Ammon's horn (tissue), 1 donor: ENCODE data around the gene THBS3.
"Not testable (repeated sequence)": the region's sequence is repeated elsewhere in the genome, so short reads cannot be mapped to it uniquely, and the experiment has no call there.

Experiments
- DNase-seq: peaks from one replicate; pipeline ENCODE4 v3.0.0-alpha.2; 2016; ENCODE audit warnings: low spot score

The THBS3 gene

DNA sequence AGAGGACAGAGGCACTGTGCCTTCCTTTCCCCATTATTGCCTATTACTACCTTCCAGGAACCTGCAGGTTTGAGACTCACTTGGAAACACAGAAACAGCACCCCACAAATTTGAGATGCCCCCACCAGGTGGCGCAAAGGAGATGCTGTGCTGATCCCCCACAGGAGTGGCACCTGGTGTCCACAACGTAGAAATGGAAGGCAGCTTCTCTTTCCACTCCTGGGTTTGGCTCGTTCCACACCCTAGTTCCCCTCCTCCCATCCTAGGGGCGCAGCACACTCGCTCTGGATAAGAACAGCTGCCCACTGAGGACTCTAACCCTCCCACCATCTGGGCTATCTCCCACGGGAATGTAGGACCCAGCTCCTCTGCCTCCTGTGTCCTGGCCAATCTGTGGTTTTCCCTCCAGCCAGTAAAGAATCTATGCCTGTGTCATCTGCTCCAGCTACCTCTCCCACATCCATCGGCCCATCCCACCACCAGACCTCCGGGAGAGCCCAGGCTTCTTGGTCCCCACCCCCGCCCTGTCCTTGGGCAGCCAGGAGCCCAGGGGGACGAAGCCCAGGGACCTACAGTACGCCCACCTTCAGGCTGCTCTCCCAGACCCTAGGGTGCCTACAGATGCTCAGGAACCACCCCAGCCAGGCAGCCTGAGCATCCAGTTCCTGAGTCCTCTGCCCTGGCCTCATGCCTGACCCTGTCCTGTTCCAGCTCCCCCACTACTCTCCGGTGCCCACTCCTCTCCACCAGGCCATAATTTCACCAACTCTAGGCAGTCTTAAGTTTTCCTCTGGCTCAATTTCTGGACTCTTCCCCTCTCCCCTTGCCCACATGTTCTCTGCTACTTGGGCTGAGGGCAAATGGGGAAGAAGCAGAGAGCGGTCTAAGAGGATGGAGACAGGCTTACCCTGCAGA, 549 bp downstream of the THBS3 start:
- peak; percentile 80 for DNase-seq

DNA sequence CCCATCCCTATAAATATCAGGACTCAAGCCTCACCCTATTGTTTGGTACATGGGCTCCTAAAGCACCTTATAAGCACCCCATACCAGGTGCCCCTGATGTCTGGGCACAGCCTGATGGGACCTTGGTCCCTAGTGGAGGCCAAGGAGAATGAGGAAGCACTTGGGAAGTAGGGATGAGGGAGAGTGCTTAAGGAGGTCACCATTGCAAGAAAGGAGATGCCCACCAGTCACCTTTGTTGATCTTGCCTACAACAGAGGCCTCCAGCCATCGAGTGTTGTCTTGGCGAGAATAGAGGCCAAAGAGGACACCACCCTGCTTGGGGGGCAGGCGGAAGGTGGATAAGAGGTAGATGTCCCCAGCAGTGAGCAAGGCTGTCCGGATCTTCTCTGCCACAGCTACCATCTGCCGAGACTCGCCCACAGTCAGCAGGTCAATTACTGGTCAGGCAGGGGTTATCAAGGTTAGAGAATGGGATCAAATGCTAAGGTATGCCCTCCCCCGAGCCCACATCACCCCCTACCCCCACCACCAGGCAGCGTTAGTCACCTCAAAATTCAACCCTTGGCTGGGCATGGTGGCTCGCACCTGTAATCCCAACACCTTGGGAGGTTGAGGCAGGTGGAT, 1.6 kb downstream of the THBS3 start:
- DNase-seq: no peak

DNA sequence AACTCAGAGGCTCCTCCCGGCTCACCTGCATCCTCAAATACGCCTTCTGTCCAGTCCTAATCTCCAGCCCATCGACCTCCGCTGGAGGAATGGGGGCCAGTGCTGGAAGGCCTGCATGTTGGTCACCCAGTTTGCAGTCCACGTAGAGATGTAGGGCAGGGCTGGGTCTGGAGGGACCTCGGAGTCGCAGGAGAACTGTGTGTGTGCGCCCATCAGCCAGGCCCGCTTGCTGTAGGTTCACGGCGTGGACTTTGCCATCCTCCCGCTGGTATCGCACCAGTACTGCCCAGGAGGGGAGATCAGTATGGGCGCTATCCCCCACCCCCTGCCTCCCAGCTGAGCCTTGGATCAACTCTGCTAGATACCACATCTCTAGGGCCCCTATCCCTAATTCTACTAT, 2.7 kb downstream of the THBS3 start:
- DNase-seq: no peak

DNA sequence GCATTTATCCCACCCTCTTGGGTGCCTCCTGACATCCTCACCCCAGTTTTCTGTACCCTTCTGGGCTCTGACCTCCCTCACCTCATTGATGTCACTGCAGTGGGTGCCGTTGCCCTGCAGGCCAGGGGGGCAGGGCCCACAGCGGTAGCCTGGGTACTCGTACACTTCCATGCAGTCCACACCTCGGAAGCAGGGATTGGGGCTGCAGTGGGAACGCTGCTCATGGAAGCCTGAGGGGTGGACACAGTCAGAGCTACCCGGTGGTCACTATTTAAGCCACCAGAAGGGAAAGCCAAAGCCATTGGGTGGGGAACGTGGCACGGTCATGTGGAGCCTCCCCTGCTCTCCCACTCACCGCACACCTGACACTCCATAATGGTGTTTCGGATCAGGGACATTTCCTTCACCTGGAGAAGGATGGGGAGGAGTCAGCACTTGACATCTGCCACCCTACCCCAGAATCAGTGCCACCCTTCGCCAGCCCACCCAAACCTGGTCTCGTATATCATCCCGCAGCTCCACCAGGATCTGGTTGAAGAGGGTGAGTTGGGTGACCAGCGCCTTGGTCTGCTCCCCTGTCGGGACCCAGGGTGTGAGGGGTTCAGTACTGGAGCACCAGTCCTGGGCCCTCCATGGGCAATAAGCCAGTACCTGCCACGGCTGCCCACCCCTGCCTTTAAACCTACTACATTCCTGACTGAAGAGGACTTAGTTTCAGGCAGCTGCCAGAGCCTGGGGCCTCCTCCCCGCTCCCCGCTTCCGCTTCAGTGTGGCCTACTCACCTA, 4.8 kb downstream of the THBS3 start:
- DNase-seq: no peak

DNA sequence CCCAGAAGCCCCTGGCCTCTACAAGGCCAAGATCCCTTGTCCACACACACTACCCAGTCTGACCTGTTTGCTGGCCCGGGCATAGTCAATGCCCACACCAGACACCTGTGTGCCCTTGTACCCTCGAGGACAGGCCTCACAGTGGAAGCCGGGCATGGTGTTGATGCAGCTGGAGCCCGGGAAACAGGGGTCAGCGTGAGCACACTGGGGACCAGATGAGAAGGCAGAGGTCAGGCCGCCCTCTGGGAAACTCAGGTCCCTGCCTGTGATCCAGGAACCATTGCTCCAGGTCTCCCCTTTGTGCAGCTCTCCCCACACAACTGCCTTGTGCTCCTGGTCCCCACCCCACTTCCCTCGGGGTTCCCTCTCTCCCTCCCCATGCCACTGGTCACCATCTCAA, 5.5 kb downstream of the THBS3 start:
- DNase-seq: no peak

DNA sequence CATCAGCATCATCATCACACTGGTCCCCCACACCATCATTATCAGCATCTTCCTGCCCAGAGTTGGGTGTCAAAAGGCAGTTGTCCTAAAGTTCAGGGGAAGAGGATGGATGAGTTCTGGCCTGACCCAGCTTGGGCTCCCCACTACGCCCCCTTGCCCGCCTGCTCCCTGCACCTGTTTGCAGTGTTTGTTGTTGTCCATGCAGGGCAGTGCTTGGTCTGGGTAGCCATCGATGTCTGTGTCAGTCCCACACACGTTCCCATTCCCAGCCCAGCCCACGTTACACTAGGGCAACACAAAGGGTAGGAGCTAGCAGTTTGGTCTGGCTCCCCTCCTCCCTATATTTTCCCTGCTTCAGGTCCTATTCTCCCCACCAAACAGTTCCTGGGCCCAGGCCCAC, 6.8 kb downstream of the THBS3 start:
- DNase-seq: no peak

DNA sequence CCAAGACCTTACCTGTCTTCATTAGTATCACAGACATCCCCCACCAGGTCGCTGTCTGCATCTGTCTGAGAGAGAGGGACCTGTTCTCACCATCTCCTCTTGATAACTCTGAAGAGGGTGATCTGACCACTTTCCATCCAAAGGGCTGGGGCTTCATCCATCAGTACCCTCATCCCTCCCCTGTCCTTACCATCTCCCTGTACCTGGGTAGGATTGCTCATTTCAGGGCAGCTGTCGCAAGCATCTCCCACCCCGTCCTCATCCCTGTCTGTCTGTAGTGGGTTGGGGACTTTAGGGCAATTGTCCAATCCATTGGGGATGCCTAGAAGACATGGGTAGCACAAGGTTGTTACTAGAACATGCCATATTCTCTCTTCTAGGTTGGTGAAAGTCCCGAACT, 7.9 kb downstream of the THBS3 start:
- DNase-seq: no peak

DNA sequence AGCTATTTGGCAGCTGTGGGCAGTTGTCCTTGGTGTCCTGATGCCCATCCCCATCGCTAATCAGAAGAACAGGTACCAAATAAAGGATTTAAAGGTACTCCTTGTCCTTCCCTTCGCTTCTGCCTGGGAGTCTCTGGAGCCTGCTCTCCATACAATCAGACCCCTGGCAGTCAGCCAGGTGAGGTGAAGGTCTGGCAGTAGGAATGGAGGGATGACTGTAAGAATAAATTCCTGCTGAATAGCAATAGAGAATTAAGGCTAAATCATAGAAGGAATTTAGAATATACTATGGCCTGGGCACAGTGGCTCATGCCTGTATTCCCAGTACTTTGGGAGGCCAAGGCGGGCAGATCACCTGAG, 9.2 kb downstream of the THBS3 start:
- DNase-seq: no peak

DNA sequence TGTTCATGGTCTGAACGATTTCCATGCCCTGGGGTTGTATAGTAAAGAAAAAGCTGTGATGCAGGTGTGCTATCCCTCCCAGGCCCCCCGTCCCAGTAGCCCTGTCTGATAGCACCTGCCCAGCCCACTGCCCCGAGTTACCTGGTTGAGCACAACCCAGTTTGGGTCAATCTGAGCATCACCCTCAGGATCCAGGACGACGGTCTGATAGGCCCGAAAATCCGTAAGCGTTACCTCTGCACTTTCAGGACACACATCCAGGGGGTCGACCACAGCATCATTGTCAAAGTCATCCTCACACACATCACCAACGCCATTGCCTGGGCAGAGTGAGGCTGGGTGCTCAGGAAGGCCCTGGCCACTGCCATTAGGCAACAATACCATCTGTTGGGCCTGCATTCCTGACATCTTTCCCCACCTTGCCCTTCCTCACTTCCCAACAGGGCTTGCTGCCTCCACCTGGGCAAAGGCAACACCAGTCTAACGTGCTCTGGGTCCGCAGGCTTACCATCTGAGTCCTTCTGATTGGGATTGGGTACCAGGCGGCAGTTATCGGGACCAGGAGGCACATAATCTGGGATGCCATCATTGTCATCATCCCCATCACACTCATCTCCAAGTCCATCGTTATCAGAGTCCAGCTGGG, 9.7 kb downstream of the THBS3 start:
- DNase-seq: no peak

DNA sequence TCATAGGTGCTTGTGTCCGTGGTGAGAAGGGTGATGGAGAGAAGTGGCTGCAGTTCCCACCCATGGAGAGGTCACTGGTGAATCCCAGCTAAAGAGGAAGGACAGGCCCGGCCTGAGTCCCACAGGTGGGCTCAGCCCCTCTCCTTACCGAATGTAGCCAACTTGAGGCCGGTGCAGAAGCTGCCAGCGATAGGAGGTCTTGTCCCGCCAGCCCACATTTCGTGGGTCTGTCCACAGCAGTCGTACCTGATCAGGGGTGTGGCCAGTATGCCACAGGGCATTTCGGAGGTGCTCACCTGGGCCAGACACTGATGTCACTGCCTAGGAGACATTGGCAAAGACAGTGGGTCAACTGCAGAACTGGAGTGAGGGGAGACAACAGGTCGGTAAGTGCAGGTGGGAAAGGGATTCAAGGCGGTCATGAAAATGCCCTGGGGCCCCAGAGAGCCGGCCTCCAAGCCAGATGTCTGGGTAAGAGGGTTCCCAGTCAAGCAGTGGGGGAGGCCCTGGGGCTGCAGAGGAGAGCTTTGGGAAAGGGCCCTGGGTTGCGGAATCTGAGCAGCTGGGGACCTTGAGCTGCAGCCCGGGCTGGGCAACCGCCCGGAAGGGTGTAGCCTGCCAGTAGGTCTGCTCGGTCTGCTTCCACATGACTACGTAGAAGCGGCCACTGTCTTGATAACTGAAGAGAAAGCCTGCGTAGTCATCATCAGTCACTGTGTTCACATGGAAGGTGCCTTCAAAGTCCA, 10.6 kb downstream of the THBS3 start:
- DNase-seq: no peak

DNA sequence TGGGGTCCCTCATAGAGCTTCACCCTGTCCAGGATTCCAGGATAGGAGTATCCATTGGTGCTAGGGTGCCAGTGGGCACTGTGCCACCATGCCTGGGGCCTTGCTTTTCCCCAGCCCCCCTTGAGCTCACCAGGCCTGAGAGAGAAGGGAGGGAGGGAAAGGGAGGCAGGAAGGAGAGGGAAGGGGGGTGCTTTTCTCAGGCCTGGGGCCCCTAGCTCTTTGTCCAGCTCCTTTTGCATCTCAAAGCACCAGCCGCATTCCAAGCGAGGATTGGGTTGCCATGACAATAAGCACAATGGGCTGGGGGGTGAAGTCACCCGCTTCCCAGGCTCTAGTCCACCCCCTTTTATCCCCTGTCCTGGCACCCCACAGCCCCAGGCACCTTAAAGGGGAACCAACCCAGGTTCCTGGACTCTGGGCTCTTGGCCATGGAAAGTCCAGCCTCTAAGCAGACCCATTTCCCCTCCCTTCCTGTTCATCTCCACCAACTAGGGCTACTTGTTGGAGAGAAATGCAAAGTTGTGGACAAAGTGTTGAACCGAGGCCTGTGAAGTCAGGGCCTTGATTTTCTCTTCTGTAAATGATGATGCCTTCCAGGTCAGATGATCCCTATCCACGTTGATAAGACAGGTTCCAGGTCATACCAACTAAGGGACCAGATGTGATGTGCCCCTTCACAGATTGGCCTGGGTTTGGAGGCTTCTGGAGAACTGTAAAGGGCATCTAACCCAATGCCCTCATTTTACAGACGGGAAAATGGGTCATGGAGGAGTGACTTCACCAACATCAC, 11.4 kb downstream of the THBS3 start:
- DNase-seq: peak; percentile 79

DNA sequence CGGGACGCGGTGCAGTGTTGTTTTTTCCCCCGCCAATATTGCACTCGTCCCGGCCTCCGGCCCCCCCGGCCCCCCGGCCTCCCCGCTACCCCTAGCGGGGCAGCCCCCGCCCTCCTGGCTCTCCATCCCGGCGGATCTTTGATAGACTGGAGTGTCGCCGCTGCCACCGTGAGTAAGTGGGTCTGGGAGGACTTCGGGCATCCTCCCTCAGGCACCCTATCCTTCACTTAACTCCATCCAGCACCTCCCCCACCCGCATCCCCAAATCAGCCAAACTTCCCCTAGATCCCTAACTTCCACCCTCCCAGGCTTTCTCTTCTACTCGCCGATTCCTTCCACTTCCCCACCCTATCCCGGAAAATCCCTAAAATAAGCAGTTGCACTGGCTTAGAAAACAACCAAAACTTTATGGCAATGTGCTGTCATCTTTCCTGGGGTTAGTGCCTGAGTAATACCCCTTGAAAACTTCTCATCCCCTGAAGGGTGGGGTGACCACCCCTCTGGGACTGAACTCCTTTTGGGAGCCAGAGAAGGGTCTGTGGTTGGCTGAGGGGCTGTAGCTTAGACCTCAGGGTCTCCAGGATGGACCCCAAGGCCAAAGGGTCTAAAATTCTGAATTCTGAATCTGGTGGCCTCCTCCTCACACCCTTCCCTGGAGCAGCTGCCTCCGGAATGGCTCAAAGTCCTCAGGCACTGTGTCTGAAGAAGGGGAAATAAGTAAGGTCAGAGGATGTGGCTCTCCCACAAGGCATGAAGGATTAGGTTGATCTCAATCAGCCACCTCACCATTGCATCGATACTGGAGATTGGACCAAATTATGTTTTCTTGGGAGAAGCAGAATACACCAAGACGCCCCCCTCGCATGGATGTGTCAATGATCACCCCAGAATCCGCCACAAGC, 12.2 kb downstream of the THBS3 start:
- DNase-seq: no peak

DNA sequence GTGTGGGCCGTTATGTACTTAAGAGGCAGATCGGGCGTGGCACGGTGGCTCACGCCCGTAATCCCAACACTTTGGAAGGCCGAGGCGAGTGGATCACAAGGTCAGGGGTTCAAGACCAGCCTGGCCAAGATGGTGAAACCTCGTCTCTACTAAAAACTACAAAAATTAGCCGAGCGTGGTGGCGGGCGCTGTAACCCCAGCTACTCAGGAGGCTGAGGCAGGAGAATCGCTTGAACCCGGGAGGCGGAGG, 13.8 kb downstream of the THBS3 start:
- DNase-seq: not testable (repeated sequence)

DNA sequence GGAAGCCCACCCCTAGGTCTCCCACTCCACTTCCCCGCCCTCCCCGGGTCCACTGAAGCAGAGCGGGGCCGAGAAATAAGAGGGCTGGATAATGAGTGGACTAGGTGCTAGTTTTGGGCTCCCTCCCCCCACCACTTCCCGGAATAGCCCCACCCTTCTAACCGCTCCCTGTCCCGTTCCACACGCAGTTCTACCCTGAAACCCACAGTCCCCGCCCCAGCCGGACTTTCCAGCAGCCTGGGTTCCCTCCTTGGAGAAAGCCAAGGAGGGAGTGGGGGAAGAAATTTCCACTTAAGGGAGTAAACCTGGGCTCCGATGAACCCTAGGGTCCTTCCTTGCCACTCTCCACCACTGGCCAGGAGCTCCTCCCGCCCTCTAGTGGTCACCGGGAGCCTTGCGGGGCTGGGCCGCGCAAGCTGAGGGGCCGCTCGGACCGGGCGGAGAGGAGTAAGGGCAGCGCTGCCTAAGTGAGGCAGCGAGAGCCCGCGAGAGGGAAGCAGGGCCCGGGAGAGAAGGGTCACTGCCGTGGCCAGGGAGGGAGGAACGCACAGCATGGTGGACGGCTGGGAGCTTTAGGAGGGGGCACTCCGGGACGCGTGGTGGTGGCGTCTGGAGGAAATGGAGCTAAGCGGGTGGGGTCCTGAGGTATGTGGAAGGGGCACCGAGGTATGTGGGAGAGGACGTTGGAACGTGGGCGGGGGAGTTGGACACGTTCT, 14.3 kb downstream of the THBS3 start:
- peak; percentile 80 for DNase-seq

DNA sequence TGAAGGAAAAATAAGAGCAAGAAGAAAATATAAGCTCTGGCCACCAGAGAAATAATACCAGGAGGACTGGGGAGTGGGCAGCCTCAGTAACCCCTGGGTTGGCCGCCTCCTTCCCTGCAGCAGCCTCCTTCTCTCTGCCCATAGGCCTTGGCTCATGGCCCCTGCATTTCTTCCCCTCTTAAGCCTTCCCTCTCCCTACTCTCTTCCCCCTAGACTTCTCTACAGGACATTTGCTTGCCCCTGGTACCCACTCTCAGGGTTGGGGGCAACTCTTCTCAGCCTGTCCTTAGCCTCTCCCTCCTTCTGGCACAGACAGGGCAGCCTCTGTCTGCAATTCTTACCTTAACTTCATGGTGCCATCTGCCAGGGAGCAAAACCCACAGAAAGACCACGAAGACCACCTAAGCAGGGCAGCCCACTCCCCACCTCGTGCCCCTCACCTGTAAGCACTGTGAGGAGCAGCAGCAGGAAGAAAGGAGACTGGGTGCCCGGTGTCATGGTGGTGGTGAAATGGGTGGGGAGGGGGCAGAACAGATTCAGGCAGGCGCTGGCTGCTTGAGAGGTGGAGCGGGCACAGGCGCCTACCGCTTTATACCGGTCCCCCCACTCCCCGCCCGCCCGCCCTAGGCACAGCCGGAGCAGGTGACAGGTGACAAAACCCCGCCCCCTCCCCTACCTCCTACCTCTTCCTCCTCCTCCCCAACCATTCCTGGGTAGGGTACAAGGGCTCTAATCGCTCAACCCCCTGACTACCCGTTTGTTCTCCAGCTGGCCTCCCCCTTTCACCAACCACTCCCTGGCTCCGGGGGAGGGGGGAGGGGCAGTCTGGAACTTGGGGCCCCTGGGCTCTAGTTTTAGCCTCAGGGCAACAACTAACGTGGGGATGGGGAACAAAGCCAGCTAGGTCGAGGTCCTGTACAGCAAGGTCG, 15.1 kb downstream of the THBS3 start:
- no peak for DNase-seq

DNA sequence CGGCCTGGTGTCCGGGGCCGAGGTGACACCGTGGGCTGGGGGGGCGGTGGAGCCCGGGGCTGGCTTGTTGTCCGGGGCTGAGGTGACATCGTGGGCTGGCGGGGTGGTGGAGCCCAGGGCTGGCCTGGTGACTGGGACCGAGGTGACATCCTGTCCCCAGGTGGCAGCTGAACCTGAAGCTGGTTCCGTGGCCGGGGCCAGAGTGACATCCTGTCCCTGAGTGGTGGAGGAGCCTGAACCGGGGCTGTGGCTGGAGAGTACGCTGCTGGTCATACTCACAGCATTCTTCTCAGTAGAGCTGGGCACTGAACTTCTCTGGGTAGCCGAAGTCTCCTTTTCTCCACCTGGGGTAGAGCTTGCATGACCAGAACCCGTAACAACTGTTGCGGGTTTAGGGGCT, 15.8 kb downstream of the THBS3 start:
- no peak for DNase-seq

DNA sequence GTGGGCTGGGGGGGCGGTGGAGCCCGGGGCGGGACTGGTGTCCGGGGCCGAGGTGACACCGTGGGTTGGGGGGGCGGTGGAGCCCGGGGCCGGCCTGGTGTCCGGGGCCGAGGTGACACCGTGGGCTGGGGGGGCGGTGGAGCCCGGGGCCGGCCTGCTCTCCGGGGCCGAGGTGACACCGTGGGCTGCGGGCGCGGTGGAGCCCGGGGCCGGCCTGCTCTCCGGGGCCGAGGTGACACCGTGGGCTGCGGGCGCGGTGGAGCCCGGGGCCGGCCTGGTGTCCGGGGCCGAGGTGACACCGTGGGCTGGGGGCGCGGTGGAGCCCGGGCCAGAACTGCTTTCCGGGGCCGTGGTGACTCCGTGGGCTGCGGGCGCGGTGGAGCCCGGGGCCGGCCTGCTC, 17.8 kb downstream of the THBS3 start:
- DNase-seq: not testable (repeated sequence)

DNA sequence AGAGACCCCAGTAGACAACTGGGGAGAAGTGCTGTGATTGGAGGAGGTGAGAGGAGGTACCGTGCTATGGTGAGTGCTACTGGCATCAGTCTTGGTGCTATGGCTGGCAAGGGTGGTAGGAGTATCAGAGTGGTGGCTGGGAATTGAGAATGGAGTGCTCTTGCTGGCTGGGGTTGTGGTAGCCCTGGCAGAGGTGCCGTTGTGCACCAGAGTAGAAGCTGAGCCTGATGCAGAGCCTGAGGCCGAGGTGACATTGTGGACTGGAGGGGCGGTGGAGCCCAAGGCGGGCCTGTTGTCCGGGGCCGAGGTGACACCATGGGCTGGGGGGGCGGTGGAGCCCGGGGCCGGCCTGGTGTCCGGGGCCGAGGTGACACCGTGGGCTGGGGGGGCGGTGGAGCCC, 19.4 kb downstream of the THBS3 start:
- no peak for DNase-seq
